A673 (cell line): ENCODE measurements around the gene SPATA31C1.

Source experiments
- EZH2 ChIP-seq: fragments of 200-600 bp; sonication (generic); IDR thresholded peaks from 2 replicates; pipeline ENCODE4 v1.6.1; 2017; ENCODE audit warnings: borderline replicate concordance, low read depth, mild to moderate bottlenecking, mixed read lengths, antibody characterized with exemption, low read length; ENCODE audit not compliant: poor library complexity, severe bottlenecking
- TF ChIP-seq, protein P1 (sequence below): fragments of 300-800, 200-600 bp; sonication (generic); conservative IDR thresholded peaks from 2 replicates; pipeline ENCODE4 v1.5.1; 2017; ENCODE audit warnings: low read depth, mild to moderate bottlenecking, antibody characterized with exemption, low read length, moderate library complexity, mixed read lengths

DNA sequence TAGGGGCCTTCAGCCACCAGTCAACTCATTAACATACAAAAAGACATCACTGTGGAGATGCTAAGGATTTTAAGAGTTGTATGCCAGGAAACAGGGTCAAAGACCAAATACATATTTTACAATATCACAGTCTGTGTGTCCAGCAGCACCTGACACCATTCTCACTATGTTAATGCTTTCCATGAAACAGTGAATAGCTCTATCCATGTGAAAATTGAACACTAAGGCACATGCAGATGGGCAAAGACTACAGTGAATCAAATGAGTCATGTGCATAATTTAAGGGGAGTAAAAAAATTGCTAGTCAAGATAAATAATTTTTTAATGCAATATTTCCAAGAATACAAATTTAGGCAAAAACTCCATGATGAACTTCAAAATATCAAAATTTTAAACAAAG lies 42.7 kb upstream of the SPATA31C1 start:
- TF ChIP-seq, protein P1, sequence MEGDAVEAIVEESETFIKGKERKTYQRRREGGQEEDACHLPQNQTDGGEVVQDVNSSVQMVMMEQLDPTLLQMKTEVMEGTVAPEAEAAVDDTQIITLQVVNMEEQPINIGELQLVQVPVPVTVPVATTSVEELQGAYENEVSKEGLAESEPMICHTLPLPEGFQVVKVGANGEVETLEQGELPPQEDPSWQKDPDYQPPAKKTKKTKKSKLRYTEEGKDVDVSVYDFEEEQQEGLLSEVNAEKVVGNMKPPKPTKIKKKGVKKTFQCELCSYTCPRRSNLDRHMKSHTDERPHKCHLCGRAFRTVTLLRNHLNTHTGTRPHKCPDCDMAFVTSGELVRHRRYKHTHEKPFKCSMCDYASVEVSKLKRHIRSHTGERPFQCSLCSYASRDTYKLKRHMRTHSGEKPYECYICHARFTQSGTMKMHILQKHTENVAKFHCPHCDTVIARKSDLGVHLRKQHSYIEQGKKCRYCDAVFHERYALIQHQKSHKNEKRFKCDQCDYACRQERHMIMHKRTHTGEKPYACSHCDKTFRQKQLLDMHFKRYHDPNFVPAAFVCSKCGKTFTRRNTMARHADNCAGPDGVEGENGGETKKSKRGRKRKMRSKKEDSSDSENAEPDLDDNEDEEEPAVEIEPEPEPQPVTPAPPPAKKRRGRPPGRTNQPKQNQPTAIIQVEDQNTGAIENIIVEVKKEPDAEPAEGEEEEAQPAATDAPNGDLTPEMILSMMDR = no peak
- no peak for TF ChIP-seq EZH2
